HG02885 (cell line): Measurements from ENCODE around the gene SLC46A3.
A peak's percentile ranks its signal among the peaks of the same experiment; 100 is the strongest.
"Not testable (repeated sequence)": the region's sequence is repeated elsewhere in the genome, so short reads cannot be mapped to it uniquely, and the experiment has no call there.

Experiments
- ATAC-seq: cut with Tn5 transposase; IDR thresholded peaks from one replicate; pipeline ENCODE4 v1.9.1; 2021; ENCODE audit warnings: mild to moderate bottlenecking; ENCODE audit not compliant: unreplicated experiment, poor library complexity

The SLC46A3 gene, protein sequence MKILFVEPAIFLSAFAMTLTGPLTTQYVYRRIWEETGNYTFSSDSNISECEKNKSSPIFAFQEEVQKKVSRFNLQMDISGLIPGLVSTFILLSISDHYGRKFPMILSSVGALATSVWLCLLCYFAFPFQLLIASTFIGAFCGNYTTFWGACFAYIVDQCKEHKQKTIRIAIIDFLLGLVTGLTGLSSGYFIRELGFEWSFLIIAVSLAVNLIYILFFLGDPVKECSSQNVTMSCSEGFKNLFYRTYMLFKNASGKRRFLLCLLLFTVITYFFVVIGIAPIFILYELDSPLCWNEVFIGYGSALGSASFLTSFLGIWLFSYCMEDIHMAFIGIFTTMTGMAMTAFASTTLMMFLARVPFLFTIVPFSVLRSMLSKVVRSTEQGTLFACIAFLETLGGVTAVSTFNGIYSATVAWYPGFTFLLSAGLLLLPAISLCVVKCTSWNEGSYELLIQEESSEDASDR

DNA sequence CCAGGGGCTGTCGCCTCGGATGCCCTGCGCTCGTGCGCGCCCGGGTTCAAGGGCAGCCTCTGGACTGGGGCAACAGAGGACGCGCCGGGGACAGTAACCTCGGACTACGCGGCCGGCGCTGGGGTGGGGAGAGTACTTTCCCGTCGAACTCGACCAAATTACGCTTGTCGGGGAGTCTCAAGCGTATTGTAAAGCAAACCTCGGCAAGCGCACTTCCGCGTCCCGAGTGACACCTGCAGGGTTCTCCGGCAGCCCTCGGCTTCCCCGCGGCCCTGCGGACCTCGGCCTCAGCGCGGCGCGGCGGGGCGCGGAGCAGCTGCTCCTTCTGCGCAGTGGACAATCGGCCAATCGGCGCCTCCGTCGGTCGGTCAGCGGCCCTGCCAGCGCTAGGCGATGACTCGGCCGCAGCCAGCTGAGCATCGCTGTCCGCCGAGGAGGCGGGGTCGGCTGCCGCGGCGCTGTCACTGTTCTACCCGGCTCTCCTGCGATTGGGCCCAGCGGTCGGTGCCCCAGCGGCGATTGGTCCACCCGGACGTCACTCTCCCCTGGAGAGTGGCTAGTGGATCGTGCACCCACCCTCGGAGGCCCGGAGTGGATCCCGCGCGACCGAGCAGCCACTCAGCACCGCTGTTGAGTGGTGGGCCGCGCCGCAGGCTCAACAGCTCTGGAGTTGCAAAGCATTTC lies at the start of gene SLC46A3:
TSS of gene SLC46A3 (minus strand) at position 428 of the 684 bp plus-strand sequence. CDS start 972 bp downstream, outside the sequence.
- ATAC-seq, result peak; percentile 99

GRCh38 chr13:28763887-28764286 lies 45.1 kb upstream of the SLC46A3 start:
- no peak for ATAC-seq

DNA sequence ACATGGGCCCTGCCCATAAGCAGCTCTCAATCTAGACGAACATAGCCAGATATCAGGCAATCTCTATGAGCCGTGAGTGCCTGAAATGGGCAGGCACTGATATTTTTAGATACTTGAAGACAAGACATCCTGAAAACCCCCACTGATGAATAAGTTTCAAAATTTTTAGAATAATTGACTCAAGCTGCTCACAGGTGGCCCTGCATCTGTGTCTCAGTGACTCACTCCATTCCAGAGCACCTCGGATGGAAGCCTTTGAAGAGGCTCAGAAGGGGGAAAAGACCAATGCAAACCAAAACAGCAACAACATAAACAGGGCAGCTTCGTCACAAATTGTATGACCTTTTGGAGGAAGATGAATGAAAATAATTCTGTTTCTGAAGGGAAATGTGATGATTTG lies 42.8 kb upstream of the SLC46A3 start:
- no peak for ATAC-seq

DNA sequence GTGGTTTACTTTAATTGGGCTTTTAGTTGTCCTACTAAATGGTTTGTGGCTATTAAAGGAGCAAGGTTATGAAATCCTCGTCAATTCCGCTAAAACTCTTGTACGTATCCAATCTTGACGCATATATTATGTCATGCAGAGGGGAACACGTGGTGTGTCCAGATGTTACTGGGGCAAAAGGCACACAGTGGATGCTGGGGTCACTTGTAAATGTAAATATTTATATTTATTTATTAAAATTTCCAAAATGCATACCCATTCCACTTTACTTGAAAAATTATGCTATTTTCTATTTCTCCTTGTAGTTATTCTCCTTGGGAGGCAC lies 36.7 kb upstream of the SLC46A3 start:
- ATAC-seq, result no peak

- ATAC-seq, result no peak
Measured at GRCh38 chr13:28754698-28755545, 36.2 kb upstream of the SLC46A3 start.

DNA sequence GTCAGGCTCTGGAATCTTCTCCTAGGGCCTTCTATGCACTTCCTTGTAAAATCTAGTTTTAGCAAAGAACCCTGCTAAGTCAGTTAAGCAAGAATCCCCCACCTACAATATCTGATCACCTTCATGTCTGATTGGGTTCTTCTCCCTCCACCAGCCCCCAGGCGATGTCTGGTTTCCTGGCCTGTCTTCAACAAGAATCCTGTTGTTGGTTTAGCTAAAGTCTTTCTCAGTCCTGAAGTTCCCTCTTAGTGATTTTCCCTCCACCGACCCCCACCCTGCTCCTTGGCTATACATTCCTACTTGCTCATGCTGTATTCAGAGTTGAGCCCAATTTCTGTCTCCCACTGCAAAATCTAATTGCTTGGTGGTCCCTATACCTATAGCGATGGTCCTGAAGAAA lies 35.2 kb upstream of the SLC46A3 start:
- ATAC-seq, result no peak

DNA sequence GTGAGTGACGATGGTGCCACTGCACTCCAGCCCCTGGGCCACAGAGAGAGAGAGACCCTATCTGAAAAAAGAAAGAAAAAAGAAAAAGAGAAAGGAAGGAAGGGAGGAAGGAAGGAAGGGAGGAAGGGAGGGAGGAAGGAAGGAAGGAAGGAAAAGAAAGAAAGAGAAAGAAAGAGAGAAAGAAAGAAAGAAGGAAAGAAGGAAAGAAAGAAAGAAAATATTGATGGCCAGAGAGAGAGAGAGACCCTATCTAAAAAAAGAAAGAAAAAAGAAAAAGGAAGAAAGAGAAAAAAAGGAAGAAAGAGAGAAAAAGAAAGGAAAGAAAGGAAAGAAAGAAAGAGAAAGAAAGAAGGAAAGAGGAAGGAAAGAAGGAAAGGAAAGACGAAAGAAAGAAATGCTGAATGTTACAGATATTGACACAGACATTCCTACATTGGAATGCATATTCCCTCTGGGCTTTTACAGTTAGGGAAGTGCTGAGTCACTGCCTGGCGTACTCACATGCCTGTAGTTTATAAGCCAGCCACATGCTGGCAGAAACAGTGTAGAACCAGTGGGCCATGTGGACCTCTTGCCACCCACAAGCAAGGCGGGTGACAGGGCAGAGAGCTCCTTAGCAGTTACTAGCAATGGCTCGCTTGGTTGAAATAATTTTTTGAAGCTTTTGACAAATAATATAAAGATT lies 34.6 kb upstream of the SLC46A3 start:
- ATAC-seq, result no peak

DNA sequence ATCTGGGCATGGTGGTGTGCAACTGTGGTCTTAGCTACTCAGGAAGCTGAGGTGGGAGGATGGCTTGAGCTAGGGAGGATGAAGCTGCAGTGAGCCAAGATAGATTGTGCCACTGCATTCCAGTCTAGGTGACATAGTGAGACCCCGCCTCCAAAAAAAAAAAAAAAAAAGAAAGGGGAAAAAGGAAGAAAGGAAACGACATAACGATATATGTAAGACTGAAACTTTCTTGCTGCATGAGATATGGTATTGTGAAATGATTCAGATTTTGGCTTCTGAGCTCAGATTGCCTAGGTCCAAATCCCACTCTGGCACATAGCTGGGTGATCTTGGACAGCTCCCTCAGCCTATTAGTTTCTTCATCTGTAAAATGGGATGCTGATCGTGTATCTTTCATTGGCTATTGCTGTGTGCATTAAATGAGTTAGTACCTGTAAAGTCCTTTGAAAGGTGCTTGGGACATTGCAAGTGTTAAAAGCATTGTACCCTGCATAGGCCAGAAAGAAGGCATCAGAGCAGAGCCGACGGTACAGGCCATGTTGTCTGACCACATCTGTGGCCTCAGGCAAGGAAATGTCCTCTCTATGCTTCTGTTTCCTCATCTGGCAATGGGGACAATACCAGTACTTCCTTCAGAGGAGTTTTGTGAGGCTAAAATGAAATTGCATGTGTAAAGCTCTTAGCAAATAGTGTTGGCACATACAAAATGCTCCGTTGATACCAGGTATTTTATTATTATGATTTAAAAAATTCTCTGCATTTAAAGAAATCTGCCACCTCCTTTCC lies 32.6 kb upstream of the SLC46A3 start:
- no peak for ATAC-seq

DNA sequence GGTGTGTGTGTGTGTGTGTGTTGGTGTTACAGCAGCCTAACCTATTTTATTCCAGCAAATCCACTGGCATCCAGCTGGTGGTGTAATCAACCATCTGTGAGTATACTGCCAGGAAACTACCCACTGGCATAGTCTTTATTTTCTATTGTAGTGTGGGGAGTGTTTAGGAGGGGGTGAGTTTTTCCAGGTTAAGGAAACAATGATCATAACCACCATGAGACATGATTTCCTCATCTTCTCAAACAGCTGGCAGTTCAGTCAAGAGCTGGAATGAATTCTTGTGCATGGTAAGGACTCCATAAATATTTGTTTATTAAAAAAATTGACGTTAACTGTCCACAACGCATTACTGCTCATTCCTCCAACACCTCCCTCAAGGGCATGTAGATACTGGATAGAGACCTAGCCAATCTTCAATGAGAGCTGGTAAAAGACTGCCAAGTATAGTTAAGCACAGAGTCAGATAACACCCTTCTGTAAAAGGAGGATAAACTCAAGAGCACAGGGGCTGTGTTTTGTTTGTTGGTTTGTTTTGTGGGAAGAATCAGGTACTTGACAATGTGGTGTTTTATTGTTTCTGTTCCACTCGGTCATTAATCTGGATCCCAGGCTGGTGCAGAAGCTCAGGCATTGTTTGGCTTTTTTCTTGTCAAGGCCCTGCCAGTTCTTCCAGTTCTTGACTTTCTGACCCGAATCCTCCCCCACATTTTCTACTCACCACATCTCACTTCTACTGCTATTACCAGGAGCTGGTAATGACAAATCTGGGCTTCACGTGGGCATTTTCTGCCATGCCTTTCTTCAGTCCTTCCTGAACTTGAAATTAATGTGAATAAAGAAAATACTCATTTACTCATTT lies 31.6 kb upstream of the SLC46A3 start:
- no peak for ATAC-seq

GRCh38 chr13:28747851-28748250 lies 29.1 kb upstream of the SLC46A3 start:
- no peak for ATAC-seq

DNA sequence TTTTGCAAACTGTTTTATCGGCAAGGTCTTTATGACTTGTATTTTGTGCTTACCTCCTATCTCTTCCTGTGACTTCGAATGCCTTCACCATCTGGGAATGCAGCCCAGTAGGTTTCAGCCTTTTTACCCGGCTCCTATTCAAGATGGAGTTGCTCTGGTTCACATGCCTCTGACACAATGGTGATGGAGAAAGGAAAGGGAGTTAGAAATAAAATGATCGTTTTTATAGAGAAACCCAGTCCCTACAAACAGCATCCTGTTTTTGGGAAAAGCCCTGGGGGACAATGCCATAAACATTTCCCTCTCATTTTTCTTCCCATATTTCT lies 27.5 kb upstream of the SLC46A3 start:
- ATAC-seq, result no peak

- no peak for ATAC-seq
Measured at GRCh38 chr13:28744656-28745055, 25.9 kb upstream of the SLC46A3 start.

- ATAC-seq, result no peak
Measured at GRCh38 chr13:28744091-28744536, 25.3 kb upstream of the SLC46A3 start.

DNA sequence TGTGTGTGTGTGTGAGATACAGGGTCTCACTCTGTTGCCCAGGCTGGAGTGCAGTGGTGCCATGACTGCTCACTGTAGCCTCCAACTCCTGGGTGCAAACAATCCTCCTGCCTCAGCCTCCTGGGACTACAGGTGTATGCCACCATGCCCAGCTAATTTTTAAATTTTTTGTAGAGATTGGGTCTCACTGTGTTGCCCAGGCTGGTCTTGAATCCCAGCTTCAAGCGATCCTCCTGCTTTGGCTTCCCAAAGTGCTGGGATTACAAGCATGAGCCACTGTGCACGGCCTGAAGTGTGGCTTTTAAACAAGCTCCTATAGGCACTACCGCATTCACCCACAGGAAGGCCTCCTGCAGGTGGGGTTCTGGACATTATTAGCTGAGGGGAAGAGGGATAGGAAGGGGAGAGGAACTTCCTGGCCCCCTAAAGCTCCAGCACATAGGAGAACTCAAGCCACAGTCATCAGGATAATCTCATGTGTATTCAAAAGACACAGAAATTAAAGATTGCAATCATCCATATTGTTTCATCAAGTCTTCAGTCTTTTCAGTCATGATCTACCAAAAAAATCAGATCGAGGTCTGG lies 24.8 kb upstream of the SLC46A3 start:
- ATAC-seq, result no peak

GRCh38 chr13:28743020-28743419 lies 24.2 kb upstream of the SLC46A3 start:
- ATAC-seq, result no peak

- ATAC-seq, result not testable (repeated sequence)
Measured at GRCh38 chr13:28742445-28742844, 23.7 kb upstream of the SLC46A3 start.

DNA sequence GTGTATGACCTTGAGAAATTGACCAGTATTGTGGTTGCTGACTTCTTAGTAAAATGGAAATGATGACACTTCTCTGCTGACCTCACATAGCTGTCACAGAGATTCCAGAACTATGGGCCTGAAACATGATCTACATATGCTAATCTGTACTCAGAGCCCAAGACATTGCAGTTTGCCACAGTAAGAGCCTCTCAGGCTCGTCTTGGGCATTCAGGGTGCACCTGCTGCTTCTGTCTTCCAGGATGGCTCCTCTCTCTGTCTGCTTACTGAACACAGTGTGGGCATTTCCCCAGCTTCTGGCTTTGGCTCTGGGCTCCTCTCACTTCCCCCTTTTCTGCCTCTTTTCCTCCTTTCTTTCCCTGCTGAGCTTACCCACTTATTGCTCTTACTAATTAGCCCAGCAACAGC lies 22.3 kb upstream of the SLC46A3 start:
- ATAC-seq, result no peak

- ATAC-seq, result no peak
Measured at GRCh38 chr13:28739376-28739775, 20.6 kb upstream of the SLC46A3 start.
